Smooth muscle cell (in vitro differentiated cells): ENCODE results near the gene STX8. TPM values are rescaled to one million over a fixed set of nuclear protein-coding genes. Genes with fewer than 3 reads are reported as not detected.

Experiments used
- DNase-seq: peaks from one replicate; lab custom pipeline; 2025; ENCODE audit not compliant: unreplicated experiment; lab: John Stamatoyannopoulos, UW
- H2AFZ ChIP-seq: fragments of 200-600 bp; sonication (generic); 2 replicates; pipeline ENCODE4 v1.6.0; 2016; ENCODE audit warnings: antibody characterized with exemption, low read depth, mild to moderate bottlenecking
- H3F3A ChIP-seq: fragments of 200-600 bp; sonication (generic); 2 replicates; pipeline ENCODE4 v1.6.0; 2017; ENCODE audit warnings: antibody characterized with exemption, low read depth
- H3K27ac ChIP-seq: fragments of 200-600 bp; sonication (generic); 2 replicates; pipeline ENCODE4 v1.5.1; 2016; ENCODE audit warnings: low read depth, mild to moderate bottlenecking
- H3K27me3 ChIP-seq: fragments of 200-600 bp; sonication (generic); 2 replicates; pipeline ENCODE4 v1.6.1; 2016; ENCODE audit warnings: low read depth, mild to moderate bottlenecking
- H3K36me3 ChIP-seq: fragments of 200-600 bp; sonication (generic); 2 replicates; pipeline ENCODE4 v1.5.1; 2016; ENCODE audit warnings: low read depth
- H3K4me1 ChIP-seq: fragments of 200-600 bp; sonication (generic); 2 replicates; pipeline ENCODE4 v1.5.1; 2016; ENCODE audit warnings: low read depth
- H3K4me2 ChIP-seq: fragments of 200-600 bp; sonication (generic); 2 replicates; pipeline ENCODE4 v1.6.0; 2016; ENCODE audit warnings: mild to moderate bottlenecking
- H3K4me3 ChIP-seq: fragments of 200-600 bp; sonication (generic); 2 replicates; pipeline ENCODE4 v1.5.1; 2016; ENCODE audit warnings: mild to moderate bottlenecking
- H3K79me2 ChIP-seq: fragments of 200-600 bp; sonication (generic); 2 replicates; pipeline ENCODE4 v1.6.0; 2016; ENCODE audit warnings: low read depth, mild to moderate bottlenecking
- H3K9ac ChIP-seq: fragments of 200-600 bp; sonication (generic); 2 replicates; pipeline ENCODE4 v1.6.0; 2016; ENCODE audit warnings: low read depth
- H3K9me3 ChIP-seq: fragments of 200-600 bp; sonication (generic); replicated peaks from 2 replicates; pipeline ENCODE4 v1.5.1; 2016; ENCODE audit warnings: low read depth
- H4K20me1 ChIP-seq: fragments of 200-600 bp; sonication (generic); 2 replicates; pipeline ENCODE4 v1.6.0; 2016; ENCODE audit warnings: low read depth
- CTCF ChIP-seq: fragments of 200-600 bp; sonication (generic); IDR thresholded peaks from 2 replicates; pipeline ENCODE4 v1.5.1; 2017; ENCODE audit warnings: borderline replicate concordance, mild to moderate bottlenecking, antibody characterized with exemption; ENCODE audit not compliant: insufficient read depth, poor library complexity, severe bottlenecking
- WGBS: methylation state at CpG from one replicate; pipeline ENCODE4 v1.1.7; 2016; ENCODE audit warnings: low lambda C conversion rate; 5-methylcytosine and 5-hydroxymethylcytosine counted together
- polyA plus RNA-seq: library from polyadenylated mRNA; unstranded; fragments of >200 nt; fragmentation: Nextera tagmentation; extraction: Ambion mirVana; gene quantifications from 2 replicates; pipeline ENCODE4 v1.2.1, GENCODE V29; 2016
- total RNA-seq: library from RNA; depleted of rRNA; stranded (reverse); fragments of >200 nt; gene quantifications from 2 replicates; pipeline ENCODE4 v1.2.3, GENCODE V29; 2014

Gene STX8
- total and polyA plus RNA-seq, 2 experiments from 2014 or later, result 63.8 to 88.5 TPM

DNA sequence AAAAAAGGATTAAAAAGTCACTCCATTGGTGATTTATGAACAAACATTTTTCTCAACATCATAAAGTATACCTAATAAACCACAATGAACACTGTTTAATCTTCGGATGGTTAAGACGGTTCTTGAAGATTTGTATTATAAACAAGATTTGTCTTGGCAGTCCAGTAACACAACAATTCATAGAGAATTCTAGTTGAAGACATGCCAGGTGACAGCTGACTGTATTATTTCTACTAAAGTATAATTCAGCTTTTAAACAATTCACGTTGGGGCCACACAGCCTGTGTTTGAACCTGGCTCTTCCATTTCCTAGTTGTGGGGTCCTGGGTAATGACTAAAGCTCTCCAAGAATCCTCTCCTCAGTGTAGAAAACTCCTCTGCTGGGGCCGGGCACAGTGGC, 22.0 kb downstream of the STX8 start:
- Histone ChIP-seq H3K4me1 (no peaks in the 10 kb centered on the region), H3K27me3 (no peaks in the 10 kb centered on the region), H3K36me3 (no peaks in the 10 kb centered on the region), H3K9ac (no peak overlapping the region), H3K27ac (no peak overlapping the region), H2AFZ (no peak overlapping the region), H3F3A (no peaks in the 10 kb centered on the region), H3K9me3 (no peaks in the 10 kb centered on the region), H3K4me3 (no peak overlapping the region), H3K4me2 (no peak overlapping the region), H4K20me1 (peaks cover 17% of the 10 kb centered on the region), H3K79me2 (no peaks in the 10 kb centered on the region)
- DNase-seq, result no peak
- 92% methylated on average over 4 of the region's 4 CpGs for WGBS
- no peak for TF ChIP-seq CTCF

DNA sequence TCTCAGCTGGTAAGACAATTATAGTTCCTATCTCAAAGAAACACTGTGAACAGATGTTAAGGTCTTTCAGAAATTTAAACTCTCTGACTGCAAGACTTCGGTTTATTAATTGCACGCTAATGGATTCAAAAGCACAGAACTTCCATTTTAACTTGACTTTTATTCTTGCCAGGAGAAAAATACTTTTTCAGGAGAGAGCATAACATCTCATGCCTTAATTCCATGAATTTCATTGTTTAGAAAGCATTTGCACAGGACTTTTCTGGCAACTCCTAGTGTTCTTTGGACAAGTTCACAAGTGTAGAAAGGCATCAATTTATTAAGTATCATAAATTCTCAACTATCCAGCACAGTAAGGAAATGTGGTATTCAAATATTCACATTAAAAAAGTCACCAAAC, 22.4 kb downstream of the STX8 start:
- no peak for TF ChIP-seq CTCF
- WGBS, result 96% methylated on average over 2 of the region's 2 CpGs
- DNase-seq, result no peak

GRCh38 chr17:9549215-9549614, 26.4 kb downstream of the STX8 start:
- Histone ChIP-seq H3F3A (no peaks in the 10 kb centered on the region), H3K27ac (no peak overlapping the region), H3K4me3 (no peak overlapping the region), H3K79me2 (no peaks in the 10 kb centered on the region), H4K20me1 (no peaks in the 10 kb centered on the region), H3K9ac (no peak overlapping the region), H2AFZ (no peak overlapping the region), H3K36me3 (no peaks in the 10 kb centered on the region), H3K27me3 (no peaks in the 10 kb centered on the region), H3K4me2 (no peak overlapping the region), H3K4me1 (no peaks in the 10 kb centered on the region), H3K9me3 (no peaks in the 10 kb centered on the region)
- DNase-seq, result no peak
- no peak for TF ChIP-seq CTCF
- 89% methylated on average over 2 of the region's 2 CpGs for WGBS

More for the DNA sequence above, 22.4 kb downstream of the STX8 start:
- H3K27me3 ChIP-seq, result no peaks in the 10 kb centered on the region
- H3K27ac ChIP-seq, result no peak overlapping the region
- no peaks in the 10 kb centered on the region for H3K9me3 ChIP-seq
- H3K79me2 ChIP-seq, result no peaks in the 10 kb centered on the region
- no peaks in the 10 kb centered on the region for H3K36me3 ChIP-seq
- no peak overlapping the region for H3K4me3 ChIP-seq
- H4K20me1 ChIP-seq, result peaks cover 14% of the 10 kb centered on the region
- no peak overlapping the region for H3K4me2 ChIP-seq
- no peaks in the 10 kb centered on the region for H3F3A ChIP-seq
- no peak overlapping the region for H3K9ac ChIP-seq
- no peak overlapping the region for H2AFZ ChIP-seq
- no peaks in the 10 kb centered on the region for H3K4me1 ChIP-seq

- DNase-seq, result no peak
- no peaks in the 10 kb centered on the region for H3K27me3 ChIP-seq
- no peaks in the 10 kb centered on the region for H3F3A ChIP-seq
Observed at GRCh38 chr17:9544221-9544620, 31.4 kb downstream of the STX8 start.

More at GRCh38 chr17:9544221-9544620, 31.4 kb downstream of the STX8 start:
- H3K9ac ChIP-seq, result no peak overlapping the region
- H3K27ac ChIP-seq, result no peak overlapping the region
- no peaks in the 10 kb centered on the region for H3K9me3 ChIP-seq
- H3K79me2 ChIP-seq, result no peaks in the 10 kb centered on the region
- TF ChIP-seq CTCF, result no peak
- H2AFZ ChIP-seq, result no peak overlapping the region
- H3K4me3 ChIP-seq, result no peak overlapping the region
- WGBS, result 53% methylated on average over 7 of the region's 7 CpGs
- H4K20me1 ChIP-seq, result no peaks in the 10 kb centered on the region
- no peak overlapping the region for H3K4me2 ChIP-seq
- H3K4me1 ChIP-seq, result peaks cover 7% of the 10 kb centered on the region
- H3K36me3 ChIP-seq, result no peaks in the 10 kb centered on the region
